Measurements from ENCODE around the gene FOXP1.

DNA sequence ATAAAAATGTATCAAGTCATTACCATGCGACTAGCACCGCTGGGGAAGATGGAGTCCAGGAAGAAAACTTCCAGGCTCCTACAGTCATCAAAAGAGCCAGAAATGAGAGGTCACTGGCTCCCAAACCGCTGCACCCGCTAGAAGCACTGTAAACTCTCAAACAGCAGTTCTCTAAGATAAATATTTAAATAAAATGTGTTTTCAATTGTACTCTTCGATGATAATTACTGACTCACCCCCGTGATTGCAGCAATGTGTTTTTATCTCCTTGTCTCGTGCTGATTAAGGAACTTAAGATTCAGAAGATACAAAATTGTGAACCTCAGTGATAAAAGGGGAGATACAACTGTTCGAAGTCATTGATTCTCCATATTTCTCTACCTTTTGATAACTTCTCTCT is 45.8 kb upstream of the FOXP1 start:
- TF ChIP-seq TAF1 (IDR thresholded peaks at IDR 0.05; ENCODE audit: control insufficient read depth, extremely low read depth, insufficient read depth, low read length, severe bottlenecking): no peak
- no peak for TF ChIP-seq NR2F6 (CRISPR knock-in tag; IDR thresholded peaks at IDR 0.05)
- TF ChIP-seq, protein P1, sequence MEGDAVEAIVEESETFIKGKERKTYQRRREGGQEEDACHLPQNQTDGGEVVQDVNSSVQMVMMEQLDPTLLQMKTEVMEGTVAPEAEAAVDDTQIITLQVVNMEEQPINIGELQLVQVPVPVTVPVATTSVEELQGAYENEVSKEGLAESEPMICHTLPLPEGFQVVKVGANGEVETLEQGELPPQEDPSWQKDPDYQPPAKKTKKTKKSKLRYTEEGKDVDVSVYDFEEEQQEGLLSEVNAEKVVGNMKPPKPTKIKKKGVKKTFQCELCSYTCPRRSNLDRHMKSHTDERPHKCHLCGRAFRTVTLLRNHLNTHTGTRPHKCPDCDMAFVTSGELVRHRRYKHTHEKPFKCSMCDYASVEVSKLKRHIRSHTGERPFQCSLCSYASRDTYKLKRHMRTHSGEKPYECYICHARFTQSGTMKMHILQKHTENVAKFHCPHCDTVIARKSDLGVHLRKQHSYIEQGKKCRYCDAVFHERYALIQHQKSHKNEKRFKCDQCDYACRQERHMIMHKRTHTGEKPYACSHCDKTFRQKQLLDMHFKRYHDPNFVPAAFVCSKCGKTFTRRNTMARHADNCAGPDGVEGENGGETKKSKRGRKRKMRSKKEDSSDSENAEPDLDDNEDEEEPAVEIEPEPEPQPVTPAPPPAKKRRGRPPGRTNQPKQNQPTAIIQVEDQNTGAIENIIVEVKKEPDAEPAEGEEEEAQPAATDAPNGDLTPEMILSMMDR (IDR thresholded peaks at IDR 0.05 in 2 of 3, conservative IDR thresholded peaks at IDR 0.05 in 1 of 3; ENCODE audit: insufficient read depth in 2 of 3, low read depth in 1 of 3, low read length in 3 of 3): no peak
- TF ChIP-seq, protein P2, sequence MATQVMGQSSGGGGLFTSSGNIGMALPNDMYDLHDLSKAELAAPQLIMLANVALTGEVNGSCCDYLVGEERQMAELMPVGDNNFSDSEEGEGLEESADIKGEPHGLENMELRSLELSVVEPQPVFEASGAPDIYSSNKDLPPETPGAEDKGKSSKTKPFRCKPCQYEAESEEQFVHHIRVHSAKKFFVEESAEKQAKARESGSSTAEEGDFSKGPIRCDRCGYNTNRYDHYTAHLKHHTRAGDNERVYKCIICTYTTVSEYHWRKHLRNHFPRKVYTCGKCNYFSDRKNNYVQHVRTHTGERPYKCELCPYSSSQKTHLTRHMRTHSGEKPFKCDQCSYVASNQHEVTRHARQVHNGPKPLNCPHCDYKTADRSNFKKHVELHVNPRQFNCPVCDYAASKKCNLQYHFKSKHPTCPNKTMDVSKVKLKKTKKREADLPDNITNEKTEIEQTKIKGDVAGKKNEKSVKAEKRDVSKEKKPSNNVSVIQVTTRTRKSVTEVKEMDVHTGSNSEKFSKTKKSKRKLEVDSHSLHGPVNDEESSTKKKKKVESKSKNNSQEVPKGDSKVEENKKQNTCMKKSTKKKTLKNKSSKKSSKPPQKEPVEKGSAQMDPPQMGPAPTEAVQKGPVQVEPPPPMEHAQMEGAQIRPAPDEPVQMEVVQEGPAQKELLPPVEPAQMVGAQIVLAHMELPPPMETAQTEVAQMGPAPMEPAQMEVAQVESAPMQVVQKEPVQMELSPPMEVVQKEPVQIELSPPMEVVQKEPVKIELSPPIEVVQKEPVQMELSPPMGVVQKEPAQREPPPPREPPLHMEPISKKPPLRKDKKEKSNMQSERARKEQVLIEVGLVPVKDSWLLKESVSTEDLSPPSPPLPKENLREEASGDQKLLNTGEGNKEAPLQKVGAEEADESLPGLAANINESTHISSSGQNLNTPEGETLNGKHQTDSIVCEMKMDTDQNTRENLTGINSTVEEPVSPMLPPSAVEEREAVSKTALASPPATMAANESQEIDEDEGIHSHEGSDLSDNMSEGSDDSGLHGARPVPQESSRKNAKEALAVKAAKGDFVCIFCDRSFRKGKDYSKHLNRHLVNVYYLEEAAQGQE (IDR thresholded peaks at IDR 0.05; ENCODE audit: borderline replicate concordance): no peak
- TF ChIP-seq, protein P2 (CRISPR knock-in tag; IDR thresholded peaks at IDR 0.05; ENCODE audit: low read depth): no peak
- no peak for TF ChIP-seq POLR2A (conservative IDR thresholded peaks at IDR 0.05)
- TF ChIP-seq HNRNPLL (IDR thresholded peaks at IDR 0.05; ENCODE audit: low read depth, low read length, poor library complexity, severe bottlenecking): no peak
- no peak for TF ChIP-seq GATAD2A (IDR thresholded peaks at IDR 0.05)
- no peak for TF ChIP-seq ZSCAN29 (IDR thresholded peaks at IDR 0.05)
- TF ChIP-seq, protein P3, sequence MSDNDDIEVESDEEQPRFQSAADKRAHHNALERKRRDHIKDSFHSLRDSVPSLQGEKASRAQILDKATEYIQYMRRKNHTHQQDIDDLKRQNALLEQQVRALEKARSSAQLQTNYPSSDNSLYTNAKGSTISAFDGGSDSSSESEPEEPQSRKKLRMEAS (CRISPR knock-in tag; IDR thresholded peaks at IDR 0.05): no peak
- TF ChIP-seq SAP30 (IDR thresholded peaks at IDR 0.05; ENCODE audit: borderline replicate concordance, insufficient read depth, low read depth, low read length, poor library complexity, severe bottlenecking): no peak
- no peak for TF ChIP-seq EP300 (IDR thresholded peaks at IDR 0.05; ENCODE audit: low read length)
- TF ChIP-seq TCF7 (IDR thresholded peaks at IDR 0.05; ENCODE audit: borderline replicate concordance): no peak
- no peak for TF ChIP-seq ELF4 (CRISPR knock-in tag; IDR thresholded peaks at IDR 0.05)
